Measurements from ENCODE around the gene KRT4.

Gene KRT4

GRCh38 chr12:52772188-52772587 is 41.7 kb downstream of the KRT4 start:
- no peak for DNase-seq (ENCODE audit: low read depth, low spot score)
- TF ChIP-seq POLR2AphosphoS5 (IDR thresholded peaks at IDR 0.05; ENCODE audit: borderline replicate concordance, low read depth, low read length) (no peak), FOXP2 (optimal IDR thresholded peaks at IDR 0.05; ENCODE audit: control extremely low read depth, extremely low read length, insufficient read depth) (no peak), EZH2 (IDR thresholded peaks at IDR 0.05) (no peak)
- H3K9me3 ChIP-seq (ENCODE audit: low read depth, low read length): no peaks in the 10 kb centered on the region
- no peak overlapping the region for H3K4me3 ChIP-seq
- no peak overlapping the region for H3K27ac ChIP-seq
- no peak overlapping the region for H3K9ac ChIP-seq (ENCODE audit: insufficient read length)
- no peaks in the 10 kb centered on the region for H3K36me3 ChIP-seq (ENCODE audit: insufficient read depth, low read length)

GRCh38 chr12:52771505-52771904 is 42.4 kb downstream of the KRT4 start:
- Histone ChIP-seq H3K9me3 (ENCODE audit: low read depth, low read length) (no peaks in the 10 kb centered on the region), H3K4me3 (no peak overlapping the region), H3K9ac (ENCODE audit: insufficient read length) (no peak overlapping the region), H3K27ac (no peak overlapping the region), H3K36me3 (ENCODE audit: insufficient read depth, low read length) (no peaks in the 10 kb centered on the region)
- DNase-seq (ENCODE audit: low read depth, low spot score): no peak
- TF ChIP-seq EZH2 (IDR thresholded peaks at IDR 0.05): no peak
- no peak for TF ChIP-seq POLR2AphosphoS5 (IDR thresholded peaks at IDR 0.05; ENCODE audit: borderline replicate concordance, low read depth, low read length)
- no peak for TF ChIP-seq FOXP2 (optimal IDR thresholded peaks at IDR 0.05; ENCODE audit: control extremely low read depth, extremely low read length, insufficient read depth)

- TF ChIP-seq POLR2AphosphoS5 (IDR thresholded peaks at IDR 0.05; ENCODE audit: borderline replicate concordance, low read depth, low read length) (no peak), EZH2 (IDR thresholded peaks at IDR 0.05) (no peak)
- Histone ChIP-seq H3K4me3 (no peak overlapping the region), H3K36me3 (ENCODE audit: insufficient read depth, low read length) (no peaks in the 10 kb centered on the region), H3K9ac (ENCODE audit: insufficient read length) (no peak overlapping the region), H3K27ac (no peak overlapping the region), H3K9me3 (ENCODE audit: low read depth, low read length) (no peaks in the 10 kb centered on the region)
- no peak for DNase-seq (ENCODE audit: low read depth, low spot score)
Measured at GRCh38 chr12:52771088-52771487, 42.8 kb downstream of the KRT4 start.

GRCh38 chr12:52769946-52770345 is 44.0 kb downstream of the KRT4 start:
- no peaks in the 10 kb centered on the region for H3K36me3 ChIP-seq (ENCODE audit: insufficient read depth, low read length)
- H3K4me3 ChIP-seq: no peak overlapping the region
- DNase-seq (ENCODE audit: low read depth, low spot score): no peak
- no peak overlapping the region for H3K27ac ChIP-seq
- no peaks in the 10 kb centered on the region for H3K9me3 ChIP-seq (ENCODE audit: low read depth, low read length)
- H3K9ac ChIP-seq (ENCODE audit: insufficient read length): no peak overlapping the region
- TF ChIP-seq FOXP2 (optimal IDR thresholded peaks at IDR 0.05; ENCODE audit: control extremely low read depth, extremely low read length, insufficient read depth) (no peak), POLR2AphosphoS5 (IDR thresholded peaks at IDR 0.05; ENCODE audit: borderline replicate concordance, low read depth, low read length) (no peak), EZH2 (IDR thresholded peaks at IDR 0.05) (no peak)

GRCh38 chr12:52769354-52769753 is 44.6 kb downstream of the KRT4 start:
- H3K9me3 ChIP-seq (ENCODE audit: low read depth, low read length): no peaks in the 10 kb centered on the region
- no peaks in the 10 kb centered on the region for H3K36me3 ChIP-seq (ENCODE audit: insufficient read depth, low read length)
- TF ChIP-seq EZH2 (IDR thresholded peaks at IDR 0.05) (no peak), POLR2AphosphoS5 (IDR thresholded peaks at IDR 0.05; ENCODE audit: borderline replicate concordance, low read depth, low read length) (no peak), FOXP2 (optimal IDR thresholded peaks at IDR 0.05; ENCODE audit: control extremely low read depth, extremely low read length, insufficient read depth) (no peak)
- DNase-seq (ENCODE audit: low read depth, low spot score): no peak
- H3K27ac ChIP-seq: no peak overlapping the region
- no peak overlapping the region for H3K9ac ChIP-seq (ENCODE audit: insufficient read length)
- H3K4me3 ChIP-seq: no peak overlapping the region

- Histone ChIP-seq H3K9ac (ENCODE audit: insufficient read length) (no peak overlapping the region), H3K36me3 (ENCODE audit: insufficient read depth, low read length) (no peaks in the 10 kb centered on the region), H3K27ac (no peak overlapping the region), H3K9me3 (ENCODE audit: low read depth, low read length) (no peaks in the 10 kb centered on the region), H3K4me3 (no peak overlapping the region)
- TF ChIP-seq EZH2 (IDR thresholded peaks at IDR 0.05) (no peak), POLR2AphosphoS5 (IDR thresholded peaks at IDR 0.05; ENCODE audit: borderline replicate concordance, low read depth, low read length) (no peak), FOXP2 (optimal IDR thresholded peaks at IDR 0.05; ENCODE audit: control extremely low read depth, extremely low read length, insufficient read depth) (no peak)
- DNase-seq (ENCODE audit: low read depth, low spot score): no peak
Measured at GRCh38 chr12:52768479-52769200, 45.3 kb downstream of the KRT4 start.

- H3K27ac ChIP-seq: no peak overlapping the region
- H3K36me3 ChIP-seq (ENCODE audit: insufficient read depth, low read length): no peaks in the 10 kb centered on the region
- no peak overlapping the region for H3K9ac ChIP-seq (ENCODE audit: insufficient read length)
- DNase-seq (ENCODE audit: low read depth, low spot score): no peak
- TF ChIP-seq EZH2 (IDR thresholded peaks at IDR 0.05): no peak
- no peaks in the 10 kb centered on the region for H3K9me3 ChIP-seq (ENCODE audit: low read depth, low read length)
- no peak overlapping the region for H3K4me3 ChIP-seq
Measured at GRCh38 chr12:52767427-52767826, 46.5 kb downstream of the KRT4 start.

- no peak for DNase-seq (ENCODE audit: low read depth, low spot score)
- Histone ChIP-seq H3K27ac (no peak overlapping the region), H3K36me3 (ENCODE audit: insufficient read depth, low read length) (no peaks in the 10 kb centered on the region), H3K4me3 (no peak overlapping the region), H3K9ac (ENCODE audit: insufficient read length) (no peak overlapping the region), H3K9me3 (ENCODE audit: low read depth, low read length) (no peaks in the 10 kb centered on the region)
- TF ChIP-seq FOXP2 (optimal IDR thresholded peaks at IDR 0.05; ENCODE audit: control extremely low read depth, extremely low read length, insufficient read depth): no peak
- no peak for TF ChIP-seq EZH2 (IDR thresholded peaks at IDR 0.05)
- TF ChIP-seq POLR2AphosphoS5 (IDR thresholded peaks at IDR 0.05; ENCODE audit: borderline replicate concordance, low read depth, low read length): no peak
Measured at GRCh38 chr12:52767020-52767379, 46.9 kb downstream of the KRT4 start.

GRCh38 chr12:52766351-52767019 is 47.4 kb downstream of the KRT4 start:
- TF ChIP-seq EZH2 (IDR thresholded peaks at IDR 0.05) (no peak), POLR2AphosphoS5 (IDR thresholded peaks at IDR 0.05; ENCODE audit: borderline replicate concordance, low read depth, low read length) (no peak), FOXP2 (optimal IDR thresholded peaks at IDR 0.05; ENCODE audit: control extremely low read depth, extremely low read length, insufficient read depth) (no peak)
- no peaks in the 10 kb centered on the region for H3K9me3 ChIP-seq (ENCODE audit: low read depth, low read length)

More at GRCh38 chr12:52766351-52767019, 47.4 kb downstream of the KRT4 start:
- Histone ChIP-seq H3K27ac (no peak overlapping the region), H3K9ac (ENCODE audit: insufficient read length) (no peak overlapping the region), H3K4me3 (no peak overlapping the region), H3K36me3 (ENCODE audit: insufficient read depth, low read length) (no peaks in the 10 kb centered on the region)
- no peak for DNase-seq (ENCODE audit: low read depth, low spot score)

All from SK-N-MC (cell line).